GM12801 (cell line): Measurements from ENCODE around the gene EPHA5.

Experiments used
- CTCF ChIP-seq: IDR thresholded peaks from one replicate; pipeline ENCODE4 v1.5.1; 2011; ENCODE audit warnings: control low read depth; ENCODE audit not compliant: insufficient read length; ENCODE audit errors: extremely low read depth

EPHA5 gene

GRCh38 chr4:65407483-65407882 lies 262.8 kb downstream of the EPHA5 start:
- TF ChIP-seq CTCF: no peak

DNA sequence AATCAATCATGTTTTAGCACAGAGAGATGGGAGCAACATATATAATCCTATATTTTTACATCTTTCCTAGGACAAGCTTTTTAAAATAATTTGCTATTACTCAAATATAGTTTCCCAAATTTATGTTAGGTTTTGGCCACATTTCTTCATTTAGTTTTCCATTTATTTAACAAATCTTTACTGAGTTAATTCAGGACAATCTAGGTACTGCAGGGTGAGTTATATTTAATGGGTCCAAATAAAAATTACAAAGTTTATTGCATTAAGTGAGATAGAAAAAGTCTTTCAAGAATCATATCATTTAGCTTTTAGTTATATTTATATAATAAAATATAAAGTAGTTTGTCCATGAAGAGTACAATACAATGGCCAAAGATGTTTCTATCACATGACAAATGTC lies 269.2 kb downstream of the EPHA5 start:
- TF ChIP-seq CTCF: no peak

DNA sequence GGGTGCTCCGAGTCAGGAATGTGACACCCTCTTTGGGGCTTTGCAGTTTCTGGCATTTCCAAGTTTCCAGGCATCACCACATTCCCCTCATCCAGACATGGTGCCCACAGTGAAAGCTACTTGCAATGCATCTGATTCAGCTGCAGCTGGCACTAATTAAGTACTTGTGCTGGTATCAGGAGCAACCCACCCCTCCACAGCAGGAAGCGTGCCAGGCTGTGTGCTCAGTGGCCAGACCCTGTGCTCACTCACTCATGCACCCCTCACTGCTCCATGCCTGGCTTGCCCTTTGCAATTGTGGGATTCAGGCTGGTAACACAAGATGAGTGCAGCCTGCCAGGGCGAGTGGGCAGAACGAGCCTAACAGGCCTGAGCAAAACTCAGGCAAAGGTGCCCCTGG lies 271.2 kb downstream of the EPHA5 start:
- no peak for TF ChIP-seq CTCF

GRCh38 chr4:65393078-65393477 lies 277.2 kb downstream of the EPHA5 start:
- TF ChIP-seq CTCF: no peak

DNA sequence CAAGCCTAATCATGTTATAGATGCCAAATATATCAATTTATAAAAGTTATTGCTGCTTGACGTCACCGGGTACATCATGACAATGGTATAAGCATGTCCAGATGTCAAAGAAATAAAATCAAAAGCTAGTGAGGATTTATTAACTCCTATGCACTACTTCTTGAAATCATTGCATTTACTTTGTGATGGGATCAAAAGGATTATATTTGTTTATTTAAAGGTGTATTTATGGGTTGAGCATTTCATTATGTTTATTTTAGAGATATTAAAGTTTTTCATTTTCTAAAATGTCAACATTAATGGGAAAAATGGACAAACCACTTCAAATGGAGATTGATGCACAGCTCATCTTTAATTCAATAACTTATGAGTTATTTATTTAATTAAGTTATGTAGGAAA lies 277.8 kb downstream of the EPHA5 start:
- no peak for TF ChIP-seq CTCF

DNA sequence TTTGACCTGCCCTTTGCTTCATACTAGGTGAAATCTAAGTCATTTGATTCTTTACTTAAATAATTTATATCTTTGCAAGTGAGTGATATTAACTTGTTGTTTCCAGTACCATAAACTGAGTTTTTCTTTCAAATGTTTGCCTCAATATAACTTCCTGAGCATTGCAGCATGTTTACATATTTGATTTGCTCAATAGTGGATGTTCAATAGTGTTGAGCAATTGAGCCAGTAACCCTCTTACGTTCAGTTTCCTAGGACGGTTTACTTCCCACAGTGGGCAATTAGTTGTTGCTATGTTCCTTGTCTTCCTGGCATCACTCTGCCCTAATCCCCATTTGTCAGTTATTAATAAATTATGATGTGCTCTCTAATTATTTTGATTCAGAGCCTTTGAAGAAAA lies 278.5 kb downstream of the EPHA5 start:
- TF ChIP-seq CTCF: no peak

- TF ChIP-seq CTCF: no peak
Observed at GRCh38 chr4:65391382-65391781, 278.9 kb downstream of the EPHA5 start.

DNA sequence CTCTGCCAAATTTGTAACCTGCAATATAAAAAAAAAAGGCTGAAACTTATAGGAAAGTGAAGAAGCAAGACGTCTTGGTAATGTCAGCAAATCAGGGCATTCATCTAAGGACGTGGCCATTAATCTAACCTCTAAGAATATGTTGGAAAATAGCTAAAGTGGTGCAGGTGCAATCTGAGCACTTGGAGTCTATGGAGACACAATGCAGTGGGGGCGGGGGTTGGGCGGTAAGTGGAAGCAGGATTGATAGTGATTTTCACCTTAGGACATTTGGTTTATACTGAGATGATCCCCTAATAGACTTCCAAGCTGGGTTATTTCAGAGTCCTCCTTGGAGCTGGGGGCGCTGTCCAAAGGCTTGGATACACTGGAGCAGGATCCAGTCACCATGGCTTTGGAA lies 283.4 kb downstream of the EPHA5 start:
- no peak for TF ChIP-seq CTCF
